ENCODE measurements around the gene IFITM1. TPM values are rescaled to one million over a fixed set of nuclear protein-coding genes. Genes with fewer than 3 reads are reported as not detected.

Gene IFITM1
- total RNA-seq, 1 donor from 2014 or later = 526 TPM

GRCh38 chr11:295351-296170 is 18.3 kb upstream of the IFITM1 start:
- TF ChIP-seq EZH2 (IDR thresholded peaks at IDR 0.05; ENCODE audit: insufficient read depth, low read length) (no peak), CTCF (IDR thresholded peaks at IDR 0.05; ENCODE audit: insufficient read depth, low read depth, low read length) (no peak)
- peaks cover 3% of the 10 kb centered on the region for H3K4me1 Mint-ChIP-seq (ENCODE audit: low read depth, unreplicated experiment)
- peaks cover 14% of the 10 kb centered on the region for H3K27me3 Mint-ChIP-seq (ENCODE audit: low read depth, unreplicated experiment)
- no peaks in the 10 kb centered on the region for H3K9me3 ChIP-seq (ENCODE audit: insufficient read depth, low read depth, low read length)
- H3K79me2 ChIP-seq (ENCODE audit: insufficient read depth, low read length) = no peaks in the 10 kb centered on the region
- H3K4me2 ChIP-seq (ENCODE audit: low read length) = no peak overlapping the region
- no peaks in the 10 kb centered on the region for H3K4me1 ChIP-seq (ENCODE audit: insufficient read depth, low read length)
- DNase-seq (ENCODE audit: low read depth) = no peak
- H2AFZ ChIP-seq (ENCODE audit: low read depth, low read length) = no peak overlapping the region
- H4K20me1 ChIP-seq (ENCODE audit: insufficient read depth, low read length) = no peaks in the 10 kb centered on the region
- H3K27ac ChIP-seq (ENCODE audit: low read depth, low read length) = no peak overlapping the region
- H3K4me3 Mint-ChIP-seq (ENCODE audit: unreplicated experiment) = no peak overlapping the region
- H3K27me3 ChIP-seq (ENCODE audit: insufficient read depth, low read length) = no peaks in the 10 kb centered on the region
- FAIRE-seq = no peak
- H3K9me3 Mint-ChIP-seq (ENCODE audit: unreplicated experiment) = no peaks in the 10 kb centered on the region
- no peak overlapping the region for H3K27ac Mint-ChIP-seq (ENCODE audit: unreplicated experiment)
- no peaks in the 10 kb centered on the region for H3K36me3 ChIP-seq (ENCODE audit: insufficient read depth, low read length)
- H3K4me3 ChIP-seq (ENCODE audit: insufficient read depth, low read depth, low read length) = no peak overlapping the region
- H3K9ac ChIP-seq (ENCODE audit: low read length) = no peak overlapping the region
- H3K36me3 Mint-ChIP-seq (ENCODE audit: low read depth, unreplicated experiment) = peaks cover 4% of the 10 kb centered on the region

GRCh38 chr11:296171-297050 is 17.4 kb upstream of the IFITM1 start:
- H3K27ac ChIP-seq (ENCODE audit: low read depth, low read length) = no peak overlapping the region
- no peak overlapping the region for H2AFZ ChIP-seq (ENCODE audit: low read depth, low read length)
- TF ChIP-seq EZH2 (IDR thresholded peaks at IDR 0.05; ENCODE audit: insufficient read depth, low read length) (no peak), CTCF (IDR thresholded peaks at IDR 0.05; ENCODE audit: insufficient read depth, low read depth, low read length) (no peak)
- no peak for DNase-seq (ENCODE audit: low read depth)
- no peaks in the 10 kb centered on the region for H3K79me2 ChIP-seq (ENCODE audit: insufficient read depth, low read length)
- H3K36me3 ChIP-seq (ENCODE audit: insufficient read depth, low read length) = no peaks in the 10 kb centered on the region
- no peak overlapping the region for H3K9ac ChIP-seq (ENCODE audit: low read length)
- no peaks in the 10 kb centered on the region for H4K20me1 ChIP-seq (ENCODE audit: insufficient read depth, low read length)
- H3K4me1 Mint-ChIP-seq (ENCODE audit: low read depth, unreplicated experiment) = peaks cover 3% of the 10 kb centered on the region
- no peaks in the 10 kb centered on the region for H3K9me3 Mint-ChIP-seq (ENCODE audit: unreplicated experiment)
- no peaks in the 10 kb centered on the region for H3K4me1 ChIP-seq (ENCODE audit: insufficient read depth, low read length)
- H3K4me3 Mint-ChIP-seq (ENCODE audit: unreplicated experiment) = no peak overlapping the region
- no peak overlapping the region for H3K4me3 ChIP-seq (ENCODE audit: insufficient read depth, low read depth, low read length)
- H3K27me3 Mint-ChIP-seq (ENCODE audit: low read depth, unreplicated experiment) = peaks cover 13% of the 10 kb centered on the region
- peaks cover 4% of the 10 kb centered on the region for H3K36me3 Mint-ChIP-seq (ENCODE audit: low read depth, unreplicated experiment)
- H3K4me2 ChIP-seq (ENCODE audit: low read length) = no peak overlapping the region
- no peaks in the 10 kb centered on the region for H3K9me3 ChIP-seq (ENCODE audit: insufficient read depth, low read depth, low read length)
- no peak for FAIRE-seq
- no peaks in the 10 kb centered on the region for H3K27me3 ChIP-seq (ENCODE audit: insufficient read depth, low read length)
- no peak overlapping the region for H3K27ac Mint-ChIP-seq (ENCODE audit: unreplicated experiment)
